Activated T-helper 2 cell treated with anti-CD3 and anti-CD28 coated beads, Interferon-gamma antibody, Interleukin-2, Interleukin-4, amounts not matched to agents 10 μg/mL and 5 μg/mL and 100 μg/mL, durations not matched to agents 14 hours and 24 hours and 36 hours (primary cell): ENCODE measurements around the gene SFRP4. TPM values are rescaled to one million over a fixed set of nuclear protein-coding genes. Genes with fewer than 3 reads are reported as not detected.

Experiments
- DNase-seq: peaks from one replicate; pipeline ENCODE4 v3.0.0; 2021; ENCODE audit warnings: low spot score
- H3K27ac Mint-ChIP-seq: one replicate; pipeline ENCODE4 v1.8.0; 2021; ENCODE audit warnings: mixed read lengths
- H3K27me3 Mint-ChIP-seq: one replicate; pipeline ENCODE4 v1.8.0; 2021; ENCODE audit warnings: low read depth, mixed read lengths
- H3K36me3 Mint-ChIP-seq: one replicate; pipeline ENCODE4 v1.8.0; 2021; ENCODE audit warnings: low read depth, mixed read lengths
- H3K4me1 Mint-ChIP-seq: one replicate; pipeline ENCODE4 v1.8.0; 2021; ENCODE audit warnings: low read depth, mixed read lengths
- H3K4me3 Mint-ChIP-seq: one replicate; pipeline ENCODE4 v1.8.0; 2021; ENCODE audit warnings: low read depth, mild to moderate bottlenecking, moderate library complexity, mixed read lengths
- H3K9me3 Mint-ChIP-seq: one replicate; pipeline ENCODE4 v1.8.0; 2021; ENCODE audit warnings: mixed read lengths
- intact Hi-C: fragments of 100-400 bp; cut with micrococcal nuclease; formaldehyde crosslinking; loops from one replicate; pipeline ENCODE4 v1.15.1; 2023
- total RNA-seq: library from RNA; stranded (reverse); gene quantifications from 2 replicates; pipeline ENCODE4 v1.2.3, GENCODE V29; 2022

Gene SFRP4
- total RNA-seq, 1 donor from 2014 or later = not detected

GRCh38 chr7:37920849-37921805 lies 4.5 kb upstream of the SFRP4 start:
- H3K27me3 Mint-ChIP-seq = peaks cover 59% of the 10 kb centered on the region
- DNase-seq = no peak

GRCh38 chr7:37920305-37920848 lies 3.8 kb upstream of the SFRP4 start, which contains the start of gene EPDR1:
Gene EPDR1 (plus strand): TSS chr7:37920640. CDS start chr7:37920940, 300 bp downstream.
- H3K36me3 Mint-ChIP-seq = no peaks in the 10 kb centered on the region
- peak within 1 kb of the TSS; percentile 67 for H3K4me3 Mint-ChIP-seq
- H3K27me3 Mint-ChIP-seq = peaks cover 66% of the 10 kb centered on the region
- no peaks in the 10 kb centered on the region for H3K9me3 Mint-ChIP-seq
- intact Hi-C loops = no loop called here
- H3K4me1 Mint-ChIP-seq = peaks cover 12% of the 10 kb centered on the region
- DNase-seq = no peak
- no peak within 1 kb of the TSS for H3K27ac Mint-ChIP-seq

More at GRCh38 chr7:37920849-37921805, 4.5 kb upstream of the SFRP4 start:
- Mint-ChIP-seq H3K36me3 (no peaks in the 10 kb centered on the region), H3K9me3 (no peaks in the 10 kb centered on the region), H3K27ac (no peak overlapping the region), H3K4me3 (peak overlapping the region; percentile 60), H3K4me1 (peaks cover 12% of the 10 kb centered on the region)
- intact Hi-C loops = no loop called here

- H3K4me1 Mint-ChIP-seq = peaks cover 12% of the 10 kb centered on the region
- H3K27me3 Mint-ChIP-seq = peaks cover 81% of the 10 kb centered on the region
- H3K4me3 Mint-ChIP-seq = no peak overlapping the region
- no peaks in the 10 kb centered on the region for H3K9me3 Mint-ChIP-seq
- intact Hi-C loops = loop anchor here (5.0 kb wide), 1 partner anchor 189 kb away; no protein-coding TSS in a partner anchor
- H3K36me3 Mint-ChIP-seq = no peaks in the 10 kb centered on the region
- no peak overlapping the region for H3K27ac Mint-ChIP-seq
- no peak for DNase-seq
Observed at GRCh38 chr7:37918526-37918925, 1.9 kb upstream of the SFRP4 start.

- H3K4me1 Mint-ChIP-seq = peaks cover 10% of the 10 kb centered on the region
- no peaks in the 10 kb centered on the region for H3K36me3 Mint-ChIP-seq
- intact Hi-C loops = loop anchor here (5.0 kb wide), 1 partner anchor 191 kb away; no protein-coding TSS in a partner anchor
- H3K9me3 Mint-ChIP-seq = no peaks in the 10 kb centered on the region
- no peak for DNase-seq
- peaks cover 70% of the 10 kb centered on the region for H3K27me3 Mint-ChIP-seq
- H3K4me3 Mint-ChIP-seq = peak overlapping the region; percentile 6
- no peak overlapping the region for H3K27ac Mint-ChIP-seq
Observed at GRCh38 chr7:37916017-37916672, 472 bp downstream of the SFRP4 start.

- no peak overlapping the region for H3K27ac Mint-ChIP-seq
- no peak overlapping the region for H3K4me3 Mint-ChIP-seq
- no peak for DNase-seq
- H3K36me3 Mint-ChIP-seq = no peaks in the 10 kb centered on the region
- no peaks in the 10 kb centered on the region for H3K9me3 Mint-ChIP-seq
- intact Hi-C loops = loop anchor here (5.0 kb wide), 1 partner anchor 192 kb away; no protein-coding TSS in a partner anchor
- peaks cover 8% of the 10 kb centered on the region for H3K4me1 Mint-ChIP-seq
- peaks cover 73% of the 10 kb centered on the region for H3K27me3 Mint-ChIP-seq
Observed at GRCh38 chr7:37915438-37915837, 1.2 kb downstream of the SFRP4 start.

- intact Hi-C loops = no loop called here
- no peak overlapping the region for H3K27ac Mint-ChIP-seq
- H3K36me3 Mint-ChIP-seq = no peaks in the 10 kb centered on the region
- peaks cover 47% of the 10 kb centered on the region for H3K27me3 Mint-ChIP-seq
- H3K4me3 Mint-ChIP-seq = no peak overlapping the region
- DNase-seq = no peak
- peaks cover 6% of the 10 kb centered on the region for H3K4me1 Mint-ChIP-seq
- H3K9me3 Mint-ChIP-seq = no peaks in the 10 kb centered on the region
Observed at GRCh38 chr7:37912756-37913155, 3.9 kb downstream of the SFRP4 start.

GRCh38 chr7:37908221-37908788 lies 8.3 kb downstream of the SFRP4 start:
- Mint-ChIP-seq H3K36me3 (no peaks in the 10 kb centered on the region), H3K4me1 (no peaks in the 10 kb centered on the region), H3K27ac (no peak overlapping the region), H3K9me3 (no peaks in the 10 kb centered on the region), H3K27me3 (peaks cover 17% of the 10 kb centered on the region), H3K4me3 (no peak overlapping the region)
- no peak for DNase-seq
- intact Hi-C loops = no loop called here

GRCh38 chr7:37901890-37902524 lies 14.6 kb downstream of the SFRP4 start:
- intact Hi-C loops = loop anchor here (5.0 kb wide), 1 partner anchor 465 kb away; no protein-coding TSS in a partner anchor
- no peak overlapping the region for H3K4me3 Mint-ChIP-seq

GRCh38 chr7:37901236-37901827 lies 15.3 kb downstream of the SFRP4 start:
- intact Hi-C loops = loop anchor here (5.0 kb wide), 1 partner anchor 466 kb away; no protein-coding TSS in a partner anchor
- no peak overlapping the region for H3K27ac Mint-ChIP-seq
- H3K27me3 Mint-ChIP-seq = peaks cover 2% of the 10 kb centered on the region
- H3K9me3 Mint-ChIP-seq = no peaks in the 10 kb centered on the region
- no peaks in the 10 kb centered on the region for H3K36me3 Mint-ChIP-seq
- no peak overlapping the region for H3K4me3 Mint-ChIP-seq
- DNase-seq = no peak
- no peaks in the 10 kb centered on the region for H3K4me1 Mint-ChIP-seq

More at GRCh38 chr7:37901890-37902524, 14.6 kb downstream of the SFRP4 start:
- Mint-ChIP-seq H3K9me3 (no peaks in the 10 kb centered on the region), H3K4me1 (no peaks in the 10 kb centered on the region), H3K27me3 (peaks cover 5% of the 10 kb centered on the region), H3K36me3 (no peaks in the 10 kb centered on the region), H3K27ac (no peak overlapping the region)
- DNase-seq = no peak

GRCh38 chr7:37899712-37900247 lies 16.8 kb downstream of the SFRP4 start:
- no peaks in the 10 kb centered on the region for H3K36me3 Mint-ChIP-seq

GRCh38 chr7:37894671-37895070 lies 21.9 kb downstream of the SFRP4 start:
- peaks cover 7% of the 10 kb centered on the region for H3K27me3 Mint-ChIP-seq
- H3K9me3 Mint-ChIP-seq = no peaks in the 10 kb centered on the region
- DNase-seq = no peak

More at GRCh38 chr7:37899712-37900247, 16.8 kb downstream of the SFRP4 start:
- no peak overlapping the region for H3K4me3 Mint-ChIP-seq
- no peaks in the 10 kb centered on the region for H3K9me3 Mint-ChIP-seq
- DNase-seq = no peak
- H3K27me3 Mint-ChIP-seq = peaks cover 2% of the 10 kb centered on the region
- H3K27ac Mint-ChIP-seq = no peak overlapping the region
- intact Hi-C loops = loop anchor here (5.0 kb wide), 1 partner anchor 468 kb away; no protein-coding TSS in a partner anchor
- H3K4me1 Mint-ChIP-seq = no peaks in the 10 kb centered on the region

More at GRCh38 chr7:37894671-37895070, 21.9 kb downstream of the SFRP4 start:
- Mint-ChIP-seq H3K36me3 (no peaks in the 10 kb centered on the region), H3K4me1 (no peaks in the 10 kb centered on the region), H3K4me3 (no peak overlapping the region), H3K27ac (no peak overlapping the region)
- intact Hi-C loops = no loop called here
